T-cell (primary cell): Measurements from ENCODE around the gene EEFSEC. TPM values are rescaled to one million over a fixed set of nuclear protein-coding genes. Genes with fewer than 3 reads are reported as not detected.

Experiments
- ATAC-seq, 4 experiments: fragments of 200-7000 bp in 3 of 4; fragments of 150-1000 bp in 1 of 4; cut with Tn5 transposase; replicated peaks in 1 of 4; 1 replicate in 3 of 4; 2 replicates in 1 of 4; pipeline ENCODE4 v1.10.0; 2021; ENCODE audit warnings: moderate library complexity in 3 of 4, mild to moderate bottlenecking in 2 of 4, moderate number of reproducible peaks in 1 of 4
- CTCF ChIA-PET, 2 donors: fragments of 300-600 bp; sonication (Branson Sonifier 250); formaldehyde crosslinking; loops; one replicate each; lab custom pipeline; 2022; ENCODE audit warnings: antibody characterized with exemption in 2 of 2; lab: Charles Lee
- POLR2A ChIA-PET, 2 donors: fragments of 300-600 bp; sonication (Branson Sonifier 250); formaldehyde crosslinking; loops; one replicate each; lab custom pipeline; 2022; ENCODE audit warnings: antibody characterized with exemption in 2 of 2; lab: Charles Lee
- DNase-seq, 35 experiments: peaks; one replicate each; pipeline versions ENCODE4 v3.0.0 to v3.0.0-alpha.2; 2013 to 2023
- H3K27ac ChIP-seq: one replicate; pipeline ENCODE4 v1.5.1; 2013; ENCODE audit warnings: low read length
- H3K27me3 ChIP-seq, 2 experiments: replicated peaks in 1 of 2; 1 replicate in 1 of 2; 2 replicates in 1 of 2; pipeline versions ENCODE4 v1.6.1 to v1.7.0; 2013; ENCODE audit warnings: low read length in 1 of 2, mixed read lengths in 1 of 2; ENCODE audit not compliant: control insufficient read depth in 2 of 2, insufficient read depth in 2 of 2; ENCODE audit errors: extremely low read depth in 1 of 2
- H3K36me3 ChIP-seq, 2 donors: 1 replicate in 1 of 2; 2 replicates in 1 of 2; pipeline versions ENCODE4 v1.6.1 to v1.7.0; 2013; ENCODE audit warnings: low read length in 1 of 2; ENCODE audit not compliant: control insufficient read depth in 2 of 2, insufficient read depth in 1 of 2; ENCODE audit errors: extremely low read depth in 1 of 2
- H3K4me1 ChIP-seq, 2 experiments: 1 replicate in 1 of 2; 2 replicates in 1 of 2; pipeline versions ENCODE4 v1.6.1 to v1.7.0; 2013; ENCODE audit warnings: low read length in 2 of 2, mixed read lengths in 1 of 2; ENCODE audit not compliant: insufficient read depth in 2 of 2, control insufficient read depth in 1 of 2; ENCODE audit errors: extremely low read depth in 1 of 2
- H3K4me3 ChIP-seq, 2 donors: 1 replicate in 1 of 2; 2 replicates in 1 of 2; pipeline versions ENCODE4 v1.5.1 to v1.7.0; 2013; ENCODE audit warnings: mild to moderate bottlenecking in 2 of 2, low read length in 1 of 2, moderate library complexity in 1 of 2; ENCODE audit not compliant: control insufficient read depth in 1 of 2; ENCODE audit errors: extremely low read depth in 1 of 2
- H3K9me3 ChIP-seq: 2 replicates; pipeline ENCODE4 v1.7.0; 2013
- H3K27ac Mint-ChIP-seq, 2 donors: one replicate each; pipeline ENCODE4 v1.8.0; 2020 to 2021; ENCODE audit warnings: mild to moderate bottlenecking in 2 of 2, mixed read lengths in 2 of 2
- H3K27me3 Mint-ChIP-seq, 2 donors: one replicate each; pipeline ENCODE4 v1.8.0; 2021 to 2022; ENCODE audit warnings: mixed read lengths in 2 of 2
- H3K36me3 Mint-ChIP-seq: one replicate; pipeline ENCODE4 v1.8.0; 2021; ENCODE audit warnings: mixed read lengths
- H3K4me1 Mint-ChIP-seq, 3 donors: one replicate each; pipeline ENCODE4 v1.8.0; 2020 to 2022; ENCODE audit warnings: mixed read lengths in 3 of 3, mild to moderate bottlenecking in 1 of 3
- H3K4me3 Mint-ChIP-seq, 3 donors: one replicate each; pipeline ENCODE4 v1.8.0; 2020 to 2022; ENCODE audit warnings: mild to moderate bottlenecking in 3 of 3, mixed read lengths in 3 of 3, moderate library complexity in 3 of 3
- H3K9me3 Mint-ChIP-seq, 3 donors: one replicate each; pipeline ENCODE4 v1.8.0; 2020 to 2022; ENCODE audit warnings: mixed read lengths in 3 of 3
- WGBS: methylation state at CpG from one replicate; pipeline ENCODE4 v1.1.5; 2013; ENCODE audit warnings: missing lambda C conversion rate; ENCODE audit not compliant: insufficient coverage; 5-methylcytosine and 5-hydroxymethylcytosine counted together
- total RNA-seq, 35 experiments: library from RNA in 6 of 35; stranded (reverse) in 6 of 35; fragments of 120-200 nt in 1 of 35; gene quantifications; one replicate each; pipeline versions ENCODE4 v1.2.1 to v1.2.4 and lab custom pipeline; 2013 to 2026

Gene EEFSEC
- total RNA-seq, 5 donors from 2014 or later (not counting 1 experiment from before 2014, with no cell fraction given) = 15.9 to 21.1 (median 19.1) TPM

DNA sequence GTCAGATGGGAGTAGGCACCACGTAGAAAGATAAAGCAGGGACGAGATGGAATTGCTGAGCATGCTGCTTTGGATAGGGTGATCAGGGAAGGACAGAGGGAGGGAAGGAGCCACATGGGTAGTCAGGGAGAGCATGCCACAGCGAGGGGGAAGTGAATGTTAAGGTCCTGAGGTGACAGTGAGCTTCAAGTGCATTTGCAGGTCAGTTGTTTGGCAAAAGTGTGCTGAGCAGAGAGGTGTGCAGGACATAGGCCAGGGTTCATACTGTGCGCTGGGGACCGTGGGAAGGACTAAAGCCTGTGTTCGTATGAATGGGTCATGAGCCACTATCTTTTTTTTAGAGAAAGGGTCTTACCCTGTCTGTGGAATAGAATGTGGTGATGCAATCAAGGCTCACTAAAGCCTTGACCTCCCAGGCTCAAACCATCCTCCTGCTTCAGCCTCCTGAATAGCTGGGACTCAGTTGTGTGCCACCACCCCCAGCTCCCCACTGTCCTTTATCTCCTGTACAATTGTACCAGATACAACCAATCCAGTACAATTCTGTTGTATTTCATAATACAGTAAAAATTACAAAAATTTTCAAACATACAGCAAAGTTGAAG is 205.9 kb downstream of the EEFSEC start:
- Histone ChIP-seq H3K4me1 (no peaks in the 10 kb centered on the region), H3K9me3 (no peaks in the 10 kb centered on the region), H3K36me3 (peaks cover 18 to 23% of the 10 kb centered on the region in 2 donors), H3K4me3 (no peak overlapping the region), H3K27ac (no peak overlapping the region), H3K27me3 (no peaks in the 10 kb centered on the region)
- 88% methylated on average over 3 of the region's 6 CpGs for WGBS
- DNase-seq (no peak), ATAC-seq (no peak)
- Mint-ChIP-seq H3K4me1 (no peaks in the 10 kb centered on the region), H3K9me3 (no peaks in the 10 kb centered on the region), H3K36me3 (peaks cover 9% of the 10 kb centered on the region), H3K4me3 (no peak overlapping the region), H3K27me3 (no peaks in the 10 kb centered on the region), H3K27ac (no peak overlapping the region)
- ChIA-PET CTCF (no interaction called here), POLR2A (interaction anchor here in 1 of 2 donors (0.6 kb wide), 1 partner anchor 431 kb away, joined by 3 read pairs; no protein-coding TSS in a partner anchor)

DNA sequence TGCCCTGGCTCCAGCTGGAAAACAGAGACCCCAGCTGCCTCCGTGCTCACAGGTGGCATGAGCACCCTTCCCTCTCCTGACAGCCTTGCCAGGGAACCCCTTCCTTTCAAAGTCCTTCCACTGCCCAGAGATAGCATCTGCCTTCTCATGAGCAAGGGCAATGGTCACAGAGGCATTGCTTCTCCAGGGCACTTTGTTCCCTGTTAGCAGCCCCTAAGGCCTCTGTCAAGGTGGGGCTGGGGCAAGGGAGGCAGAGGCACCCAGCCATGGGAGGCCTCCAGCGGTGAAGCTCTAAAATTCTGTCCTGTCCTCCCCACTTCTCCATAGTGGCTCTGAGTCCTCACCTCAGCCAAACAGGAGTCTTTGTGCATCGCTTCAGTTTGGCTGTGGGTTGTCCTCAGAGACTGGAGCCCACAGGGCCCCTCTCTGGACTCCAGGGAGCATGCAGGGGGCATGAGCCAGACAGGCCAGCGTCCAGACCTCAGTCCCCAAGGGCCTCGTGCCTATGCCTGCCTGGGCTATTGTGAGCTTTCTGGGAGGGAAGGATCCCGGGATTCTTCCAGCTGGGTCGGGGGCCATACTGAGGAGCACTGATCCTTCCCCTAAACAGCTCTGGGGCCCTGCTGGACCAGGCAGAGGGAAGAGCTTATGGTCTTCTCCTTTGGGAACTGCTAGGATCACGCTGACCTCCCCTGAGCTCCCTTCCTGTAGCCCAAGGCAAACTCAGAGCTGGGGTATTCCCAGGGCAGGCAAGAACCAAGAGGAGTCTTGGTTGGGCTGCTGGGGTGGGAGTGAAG is 206.8 kb downstream of the EEFSEC start:
- ChIA-PET CTCF (no interaction called here), POLR2A (interaction anchor here in 1 of 2 donors (0.6 kb wide), 1 partner anchor 430 kb away, joined by 3 read pairs; no protein-coding TSS in a partner anchor)
- Mint-ChIP-seq H3K27ac (no peak overlapping the region), H3K4me1 (no peaks in the 10 kb centered on the region), H3K36me3 (peaks cover 8% of the 10 kb centered on the region), H3K4me3 (no peak overlapping the region), H3K9me3 (no peaks in the 10 kb centered on the region), H3K27me3 (no peaks in the 10 kb centered on the region)
- ATAC-seq = no peak
- Histone ChIP-seq H3K4me1 (no peaks in the 10 kb centered on the region), H3K36me3 (peaks cover 18 to 22% of the 10 kb centered on the region in 2 donors), H3K27me3 (no peaks in the 10 kb centered on the region), H3K27ac (no peak overlapping the region), H3K9me3 (no peaks in the 10 kb centered on the region), H3K4me3 (no peak overlapping the region)
- WGBS = 90% methylated on average over 6 of the region's 8 CpGs
- no peak for DNase-seq

DNA sequence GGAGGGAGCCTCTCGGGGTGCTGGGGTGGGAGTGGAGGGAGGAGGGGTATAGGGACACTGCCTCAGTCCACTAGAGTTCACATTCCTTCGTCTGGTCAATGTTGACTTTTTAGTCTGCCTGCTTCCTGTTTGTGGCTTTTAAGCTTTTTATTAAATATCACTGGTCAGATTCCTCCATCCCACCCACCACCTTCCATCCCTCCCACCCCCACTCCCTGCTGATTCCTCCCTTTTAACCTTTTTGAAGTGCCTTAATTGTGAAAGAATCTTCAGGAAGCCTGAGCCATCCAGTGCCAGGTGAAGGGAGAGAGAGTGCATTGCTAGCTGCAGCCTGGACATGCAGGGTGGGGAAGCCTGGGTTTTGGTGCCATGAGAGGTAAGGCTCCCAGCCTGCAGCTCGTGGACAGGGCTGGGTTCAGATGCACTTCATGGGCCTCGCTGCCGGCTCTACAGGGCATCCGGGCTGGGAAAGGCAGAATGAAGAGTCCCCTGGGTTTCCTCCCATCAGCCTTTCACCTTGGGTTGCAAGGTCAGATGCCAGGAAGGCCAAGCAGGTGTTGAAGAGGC is 207.5 kb downstream of the EEFSEC start:
- no peak overlapping the region for H3K27ac Mint-ChIP-seq
- DNase-seq (no peak), ATAC-seq (no peak)
- ChIA-PET POLR2A (no interaction called here), CTCF (no interaction called here)
- H3K27ac ChIP-seq = no peak overlapping the region
- H3K36me3 Mint-ChIP-seq = peaks cover 11% of the 10 kb centered on the region
- no peaks in the 10 kb centered on the region for H3K27me3 Mint-ChIP-seq
- H3K27me3 ChIP-seq = no peaks in the 10 kb centered on the region
- H3K9me3 Mint-ChIP-seq = no peaks in the 10 kb centered on the region
- 93% methylated on average over 5 of the region's 6 CpGs for WGBS
- H3K4me1 ChIP-seq = no peaks in the 10 kb centered on the region
- H3K9me3 ChIP-seq = no peaks in the 10 kb centered on the region
- H3K4me3 Mint-ChIP-seq = no peak overlapping the region
- H3K4me1 Mint-ChIP-seq = no peaks in the 10 kb centered on the region
- no peak overlapping the region for H3K4me3 ChIP-seq
- H3K36me3 ChIP-seq = peaks cover 18 to 22% of the 10 kb centered on the region in 2 donors

DNA sequence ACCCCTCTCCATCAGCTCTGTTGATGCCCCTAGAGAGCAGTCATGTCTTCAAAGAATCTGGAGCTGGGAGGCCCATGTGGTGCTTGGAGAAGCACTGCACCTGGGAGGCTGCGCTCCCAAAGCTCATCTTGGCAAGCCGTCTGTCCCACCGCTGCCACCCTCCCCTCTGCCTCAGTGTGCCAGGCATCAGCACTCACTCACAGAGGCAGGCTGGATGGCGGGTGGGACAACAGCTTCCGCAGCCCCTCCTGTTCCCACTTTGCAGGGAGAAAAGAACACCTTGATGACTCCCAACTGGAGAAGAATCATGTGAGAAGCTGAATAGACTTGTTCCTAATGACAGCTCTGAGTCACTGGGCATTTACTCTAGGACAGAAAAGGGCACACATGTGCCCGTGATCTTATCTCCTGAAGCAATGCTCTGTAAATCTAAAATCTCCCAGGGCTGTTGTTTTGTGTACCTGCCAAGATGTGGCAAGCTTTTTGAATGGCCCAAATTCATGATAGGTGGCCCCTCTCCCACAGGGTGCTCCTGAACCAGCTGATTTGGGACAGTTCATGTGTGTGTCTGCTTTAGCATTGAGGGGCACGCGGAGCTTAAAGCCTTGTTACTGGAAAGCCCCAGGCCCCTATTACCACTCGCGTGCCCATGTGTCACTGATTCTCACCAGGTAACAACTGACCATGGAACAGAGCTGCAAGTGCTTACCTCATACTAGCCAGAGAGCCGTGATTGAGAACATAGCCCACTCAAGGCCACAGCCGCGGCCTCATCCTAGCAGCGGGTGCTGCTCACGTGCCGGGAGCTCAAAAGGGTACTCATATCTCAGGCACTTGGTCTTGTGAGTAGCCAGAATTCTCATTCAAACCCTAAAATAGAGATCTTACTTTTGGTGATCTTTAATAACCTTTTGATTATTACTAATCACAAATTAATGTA is 209.0 kb downstream of the EEFSEC start:
- no peak overlapping the region for H3K27ac Mint-ChIP-seq
- no peaks in the 10 kb centered on the region for H3K4me1 Mint-ChIP-seq
- CTCF ChIA-PET = interaction anchor here in 1 of 2 donors (0.7 kb wide), 1 partner anchor 20 kb away, joined by 3 read pairs; no protein-coding TSS in a partner anchor
- H3K9me3 Mint-ChIP-seq = no peaks in the 10 kb centered on the region
- Histone ChIP-seq H3K4me1 (no peaks in the 10 kb centered on the region), H3K27ac (no peak overlapping the region), H3K27me3 (no peaks in the 10 kb centered on the region), H3K4me3 (no peak overlapping the region), H3K9me3 (no peaks in the 10 kb centered on the region), H3K36me3 (peaks cover 21 to 22% of the 10 kb centered on the region in 2 donors)
- peaks cover 17% of the 10 kb centered on the region for H3K36me3 Mint-ChIP-seq
- DNase-seq (no peak), ATAC-seq (no peak)
- WGBS = 97% methylated on average over 12 of the region's 16 CpGs
- POLR2A ChIA-PET = no interaction called here
- H3K27me3 Mint-ChIP-seq = no peaks in the 10 kb centered on the region
- no peak overlapping the region for H3K4me3 Mint-ChIP-seq

DNA sequence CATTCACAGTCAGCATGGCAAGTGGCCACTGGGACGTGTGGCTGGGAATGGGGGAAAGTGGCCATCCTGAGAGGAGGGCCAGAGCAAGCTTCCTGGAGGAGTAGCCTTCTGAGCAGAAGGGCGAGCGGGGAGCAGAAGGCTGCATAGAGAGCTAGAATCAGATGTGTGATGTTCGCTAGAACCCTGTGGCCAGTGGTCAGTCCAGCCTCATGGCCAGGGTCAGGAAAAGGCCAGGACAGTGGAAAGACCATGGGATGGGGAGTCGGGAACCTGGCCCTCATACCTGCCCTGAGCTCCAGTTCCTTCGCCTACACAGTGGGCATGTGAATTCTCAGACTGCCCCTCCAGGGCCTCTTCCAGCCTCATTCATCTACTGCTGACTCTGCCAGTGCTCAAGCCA is 211.0 kb downstream of the EEFSEC start:
- Mint-ChIP-seq H3K4me3 (no peak overlapping the region), H3K27ac (no peak overlapping the region), H3K27me3 (no peaks in the 10 kb centered on the region), H3K4me1 (no peaks in the 10 kb centered on the region), H3K9me3 (no peaks in the 10 kb centered on the region), H3K36me3 (peaks cover 17% of the 10 kb centered on the region)
- no peaks in the 10 kb centered on the region for H3K27me3 ChIP-seq
- ChIA-PET CTCF (no interaction called here), POLR2A (no interaction called here)
- no peak overlapping the region for H3K27ac ChIP-seq
- no peaks in the 10 kb centered on the region for H3K9me3 ChIP-seq
- ATAC-seq (no peak), DNase-seq (no peak)
- 96% methylated on average over 5 of the region's 6 CpGs for WGBS
- H3K4me1 ChIP-seq = no peaks in the 10 kb centered on the region
- no peak overlapping the region for H3K4me3 ChIP-seq
- H3K36me3 ChIP-seq = peaks cover 7 to 17% of the 10 kb centered on the region in 2 donors
